Activated CD4-positive, alpha-beta T cell treated with anti-CD3 and anti-CD28 coated beads, Interleukin-2, amount 50 U/mL, for 24 hours (primary cell): Measurements from ENCODE around the gene PRELP.
"Not testable (repeated sequence)": the region's sequence is repeated elsewhere in the genome, so short reads cannot be mapped to it uniquely, and the experiment has no call there.

ENCODE experiments used
- DNase-seq, 2 donors: peaks; one replicate each; pipeline ENCODE4 v3.0.0-alpha.2; 2020; ENCODE audit warnings: low read depth in 1 of 2, low spot score in 1 of 2

Gene PRELP

GRCh38 chr1:203475012-203475981 is at the start of gene PRELP:
Gene PRELP (plus strand): TSS chr1:203475806. CDS start chr1:203483185, 7,379 bp downstream.
- DNase-seq = no peak

DNA sequence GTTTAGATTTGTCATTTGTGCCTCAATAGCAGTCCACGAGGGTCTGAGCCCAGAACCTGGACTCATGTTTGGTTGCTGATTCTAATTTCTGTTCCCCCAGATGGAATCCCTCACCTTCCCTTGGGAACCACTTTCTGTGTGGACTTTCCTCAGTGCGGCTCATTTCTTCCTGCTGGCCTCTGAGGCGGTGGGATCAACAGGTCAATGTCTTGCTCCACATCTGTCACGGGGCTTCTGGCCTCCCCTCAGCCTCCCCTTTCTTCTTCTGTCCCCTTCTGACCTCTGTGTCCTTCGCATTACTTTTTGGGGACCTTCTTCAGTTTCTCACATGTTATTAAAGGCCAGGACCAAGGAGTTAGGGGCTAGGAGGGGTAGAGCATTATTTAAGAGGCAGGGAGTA is 49.2 kb upstream of the PRELP start:
- DNase-seq = no peak

GRCh38 chr1:203426870-203427269 is 48.7 kb upstream of the PRELP start:
- DNase-seq = no peak

GRCh38 chr1:203427451-203427850 is 48.2 kb upstream of the PRELP start:
- DNase-seq = no peak

- DNase-seq = no peak
Measured at GRCh38 chr1:203428981-203429599, 46.5 kb upstream of the PRELP start.

GRCh38 chr1:203435615-203436014 is 40.0 kb upstream of the PRELP start:
- DNase-seq = no peak

GRCh38 chr1:203437696-203438315 is 37.8 kb upstream of the PRELP start:
- no peak for DNase-seq

DNA sequence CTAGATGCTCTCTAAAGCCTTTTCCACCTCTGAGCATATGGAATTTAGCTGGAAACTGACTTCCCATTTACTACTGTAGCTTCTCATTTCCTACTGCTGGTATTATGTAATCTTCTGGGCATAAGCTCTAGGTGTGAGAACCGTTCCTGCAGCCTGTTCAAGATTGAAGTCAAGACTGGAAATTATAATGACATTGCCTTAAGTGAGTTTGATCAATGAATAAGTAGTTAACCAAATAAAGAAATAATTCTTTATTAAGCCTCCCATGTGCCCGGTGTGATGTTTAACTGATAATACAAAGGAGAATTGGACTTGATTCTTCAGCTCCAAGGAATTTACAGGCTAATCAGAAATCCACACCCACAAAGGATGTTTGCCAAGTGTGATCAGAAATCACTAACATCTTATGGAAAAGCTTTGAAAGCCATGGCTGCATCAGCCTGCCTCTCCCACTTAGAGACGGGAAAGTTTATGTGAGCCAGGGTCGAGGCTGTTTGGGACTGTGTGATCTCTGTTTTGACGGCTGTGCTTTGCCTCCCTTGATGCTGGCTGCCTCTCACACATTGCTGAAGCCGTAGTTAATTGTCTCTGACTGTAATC is 36.4 kb upstream of the PRELP start:
- no peak for DNase-seq

DNA sequence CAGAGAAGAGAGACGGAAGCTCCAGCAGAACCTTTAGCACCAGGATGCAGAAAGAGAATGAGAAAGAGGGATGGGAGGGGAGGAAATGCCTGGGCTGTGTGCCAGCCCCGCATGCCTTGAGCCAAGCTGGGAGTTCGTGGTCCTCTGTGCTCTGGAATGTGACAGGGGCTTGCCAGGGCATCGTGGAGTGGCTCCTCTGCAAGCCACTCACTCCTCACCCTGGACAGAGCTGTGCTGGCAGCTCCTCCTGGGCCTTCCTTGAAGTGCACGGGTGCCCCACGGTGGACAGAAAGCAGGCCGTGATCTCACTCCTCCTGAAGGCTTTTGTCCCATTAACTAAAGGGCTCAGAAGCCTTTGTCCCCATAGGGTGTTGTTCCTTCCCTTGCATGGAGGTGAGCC is 34.8 kb upstream of the PRELP start:
- DNase-seq = no peak

GRCh38 chr1:203441766-203442165 is 33.8 kb upstream of the PRELP start:
- DNase-seq = no peak

DNA sequence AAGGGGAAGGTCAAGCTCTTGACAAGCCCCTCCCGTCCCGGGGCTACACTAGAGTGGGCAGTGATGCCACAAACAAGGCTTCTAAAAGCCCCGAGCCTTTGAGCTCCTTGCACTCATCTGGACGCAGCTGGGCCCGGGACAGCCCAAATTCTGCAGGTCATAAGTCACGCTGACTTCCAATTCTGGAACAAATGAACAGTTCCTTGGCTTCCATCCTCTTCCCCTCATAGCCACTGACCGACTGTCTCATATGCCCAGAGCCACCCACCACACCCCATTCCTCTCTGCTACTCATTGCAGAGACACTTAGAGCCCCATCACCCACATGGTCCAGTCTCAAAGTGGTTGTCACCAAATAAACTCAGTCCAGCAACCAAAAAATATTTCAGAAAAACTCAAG is 32.8 kb upstream of the PRELP start:
- DNase-seq = no peak

DNA sequence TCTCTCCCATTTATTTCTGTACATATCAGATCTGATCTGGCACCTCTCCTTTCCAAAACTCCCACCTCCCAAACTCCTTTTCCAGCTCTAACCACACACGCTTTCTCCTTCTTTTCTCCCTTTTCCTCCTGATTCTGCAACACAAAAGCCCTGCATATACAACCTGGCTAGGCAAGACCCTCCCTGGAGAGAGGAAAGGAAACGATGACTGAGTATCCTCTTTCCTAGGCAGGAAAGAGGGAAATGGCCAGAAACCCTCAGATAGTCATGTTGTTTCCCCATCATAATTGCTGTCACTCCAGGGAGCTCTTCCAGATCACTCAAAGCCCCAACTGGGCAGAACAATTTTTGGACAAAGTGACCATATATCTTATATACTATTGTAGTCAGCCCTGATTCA is 32.3 kb upstream of the PRELP start:
- no peak for DNase-seq

DNA sequence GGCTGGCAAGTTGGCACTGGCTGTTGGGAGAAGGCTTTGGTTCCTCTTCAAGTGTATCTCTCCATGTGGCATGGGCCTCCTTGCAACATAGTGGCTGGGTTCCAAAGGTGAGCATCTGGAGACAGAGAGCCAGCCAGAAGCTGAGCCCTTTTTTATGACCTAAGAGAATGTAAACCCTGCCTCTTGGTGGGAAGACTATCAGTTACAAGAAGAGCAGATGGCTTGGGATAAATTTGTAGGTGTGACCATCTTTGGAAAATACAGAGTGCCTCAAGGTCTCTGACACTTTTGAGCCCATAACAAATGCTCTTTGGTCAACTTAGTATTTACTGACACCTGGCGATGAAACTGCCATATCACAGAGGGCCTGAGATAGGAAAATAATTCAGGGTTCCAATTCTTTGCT is 31.4 kb upstream of the PRELP start:
- DNase-seq = no peak

- DNase-seq = no peak
Measured at GRCh38 chr1:203447151-203447550, 28.5 kb upstream of the PRELP start.

GRCh38 chr1:203447598-203447997 is 28.0 kb upstream of the PRELP start:
- DNase-seq = not testable (repeated sequence)

- DNase-seq = no peak
Measured at GRCh38 chr1:203448521-203449061, 27.0 kb upstream of the PRELP start.

DNA sequence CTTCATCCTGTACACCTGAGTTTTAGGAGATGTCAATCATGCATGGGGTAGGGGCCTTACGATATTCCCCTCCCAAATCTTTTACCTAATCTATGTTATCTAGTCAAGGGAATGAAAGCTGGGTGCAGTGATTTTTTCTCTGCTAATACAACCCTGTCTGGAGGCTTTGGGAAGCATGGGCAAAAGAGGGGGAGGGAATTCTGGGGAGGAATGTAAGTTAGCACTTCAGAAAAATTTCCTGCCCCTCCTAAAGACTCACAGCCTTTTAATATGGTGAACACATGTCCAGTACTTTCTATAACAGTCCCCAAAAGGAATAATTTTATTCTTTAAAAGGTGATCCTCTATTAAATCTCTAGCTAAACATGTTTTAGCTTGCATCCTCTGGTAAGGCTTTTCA is 25.6 kb upstream of the PRELP start:
- DNase-seq = no peak

- no peak for DNase-seq
Measured at GRCh38 chr1:203450479-203451149, 25.0 kb upstream of the PRELP start.

- DNase-seq = no peak
Measured at GRCh38 chr1:203451836-203452784, 23.5 kb upstream of the PRELP start.

GRCh38 chr1:203453016-203453415 is 22.6 kb upstream of the PRELP start:
- no peak for DNase-seq
